Activated CD4-positive, alpha-beta T cell treated with anti-CD3 and anti-CD28 coated beads for 4 hours (primary cell): Measurements from ENCODE around the gene NRXN3.

Experiments
- DNase-seq, 2 donors: peaks; one replicate each; pipeline ENCODE4 v3.0.0-alpha.2; 2020

Gene NRXN3

DNA sequence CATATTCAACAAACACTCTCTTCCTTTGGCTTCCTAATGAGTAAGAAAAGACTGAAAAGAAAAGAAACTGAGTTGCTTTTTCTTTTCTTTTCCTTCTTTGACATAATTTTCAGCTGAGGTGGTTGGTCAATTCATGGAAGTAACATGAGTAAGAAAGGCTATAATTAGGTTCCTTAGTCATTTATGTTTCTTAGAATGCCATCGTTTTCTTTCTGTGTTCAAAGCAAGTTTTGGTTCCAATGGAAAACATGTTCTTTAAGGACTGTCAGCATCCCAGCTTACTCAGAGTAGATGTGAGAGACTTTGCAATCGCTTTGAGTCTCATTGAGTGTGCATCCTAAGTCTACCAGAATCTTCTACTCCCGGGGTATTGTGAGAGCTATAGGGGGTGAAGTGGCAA lies 1158.7 kb downstream of the NRXN3 start:
- no peak for DNase-seq

DNA sequence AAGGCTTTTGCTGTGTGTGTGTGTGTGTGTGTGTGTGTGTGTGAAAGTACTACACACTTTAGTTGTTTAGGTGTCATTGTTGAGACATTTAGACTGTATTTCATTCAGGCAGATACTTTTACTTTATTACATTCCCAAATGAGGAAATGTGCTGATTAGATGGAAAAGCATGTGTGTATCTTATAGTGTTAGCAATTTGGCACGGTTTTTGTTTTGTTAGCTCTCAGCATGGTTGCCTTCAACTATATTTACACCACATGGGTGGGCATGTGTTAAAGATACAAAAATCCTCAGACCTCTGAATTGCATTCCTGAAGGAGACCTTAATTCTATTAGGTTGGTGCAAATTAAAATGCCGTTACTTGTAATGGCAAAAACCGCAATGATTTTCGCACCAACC lies 1161.7 kb downstream of the NRXN3 start:
- DNase-seq = no peak

DNA sequence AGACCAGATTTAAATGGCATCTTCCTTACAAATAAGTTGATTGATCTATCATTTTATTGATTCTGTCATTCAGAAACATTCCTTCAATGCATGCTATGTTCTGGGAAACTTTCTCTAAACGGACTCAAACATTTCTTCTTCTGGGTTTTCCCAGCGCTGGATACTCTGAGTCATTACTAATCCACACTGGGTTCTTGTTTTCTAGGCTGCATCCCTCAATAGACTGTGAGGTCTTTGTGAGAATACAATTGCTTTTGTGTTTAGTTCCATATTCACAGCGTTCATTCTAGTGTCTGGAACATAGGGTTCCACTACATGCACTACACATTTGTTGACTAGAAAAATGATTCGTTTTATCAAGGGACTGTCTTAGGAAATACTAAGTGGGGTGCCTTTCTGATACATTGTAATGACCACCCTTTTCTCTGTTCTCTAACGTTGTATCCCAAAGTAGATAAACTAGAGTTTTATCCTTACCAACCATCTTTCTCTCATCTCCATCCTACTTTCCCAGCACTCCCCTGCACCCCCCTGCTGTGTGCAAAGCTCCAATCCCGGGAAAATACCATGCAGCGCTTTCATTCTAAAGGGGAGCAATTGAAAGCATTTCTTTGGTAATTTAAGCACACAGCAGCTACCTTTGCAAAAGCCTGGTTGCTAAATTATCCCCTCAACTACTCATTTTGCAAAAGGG lies 1162.5 kb downstream of the NRXN3 start:
- DNase-seq = no peak

DNA sequence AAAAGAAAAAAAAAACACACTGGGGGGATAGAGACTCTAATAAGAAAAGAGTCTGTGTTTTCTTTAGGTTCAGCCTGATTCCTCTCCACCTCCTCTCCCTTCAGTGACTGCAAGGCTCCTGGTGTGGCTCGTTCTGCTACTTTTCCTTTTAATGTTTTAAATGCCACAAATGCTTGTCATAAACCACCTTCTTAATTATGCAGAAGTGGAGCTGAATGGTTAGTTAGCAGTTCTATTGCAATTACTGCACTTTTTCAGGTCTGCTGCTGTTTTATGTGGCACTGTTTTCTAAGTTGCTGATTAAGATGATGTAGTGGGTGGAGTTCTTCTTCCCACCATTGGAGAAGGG lies 1163.0 kb downstream of the NRXN3 start:
- DNase-seq = no peak

DNA sequence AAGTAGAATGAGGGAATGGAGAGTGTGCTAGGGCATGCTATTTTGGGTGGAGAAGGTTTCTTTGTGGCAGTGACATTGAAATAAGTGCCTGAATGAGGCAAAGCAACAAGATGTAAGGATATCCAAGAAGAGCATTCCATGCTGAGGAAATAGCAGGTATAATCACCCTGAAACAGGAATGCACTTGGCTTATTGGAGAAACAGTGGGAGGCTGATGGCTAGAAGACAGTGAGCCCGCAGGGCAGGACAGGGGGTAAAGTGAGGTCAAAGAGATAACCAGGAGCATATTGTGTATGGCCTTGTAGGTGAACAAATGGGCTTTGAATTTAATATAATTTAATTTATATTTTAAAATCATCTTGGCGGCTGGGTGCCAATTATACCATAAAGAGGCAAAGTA lies 1164.1 kb downstream of the NRXN3 start:
- DNase-seq = no peak

DNA sequence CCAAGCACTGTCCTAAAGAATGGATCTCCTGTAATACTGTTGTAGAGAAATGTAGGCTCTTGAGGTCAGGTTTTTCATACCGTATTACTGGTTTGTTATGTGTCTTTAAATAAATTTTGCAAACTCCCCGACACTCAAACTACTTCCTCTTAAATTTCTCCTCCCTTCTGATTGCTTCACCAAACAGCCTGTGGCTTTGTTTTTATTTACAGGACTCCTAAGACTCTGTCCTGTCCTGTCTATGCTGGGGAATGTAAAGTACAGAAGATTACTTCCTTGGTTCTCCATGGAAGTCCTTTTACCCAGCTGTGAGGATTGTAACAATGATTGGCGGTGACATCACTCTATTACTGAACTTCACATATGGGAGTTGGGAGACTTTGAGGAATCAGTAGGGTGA lies 1167.6 kb downstream of the NRXN3 start:
- no peak for DNase-seq

DNA sequence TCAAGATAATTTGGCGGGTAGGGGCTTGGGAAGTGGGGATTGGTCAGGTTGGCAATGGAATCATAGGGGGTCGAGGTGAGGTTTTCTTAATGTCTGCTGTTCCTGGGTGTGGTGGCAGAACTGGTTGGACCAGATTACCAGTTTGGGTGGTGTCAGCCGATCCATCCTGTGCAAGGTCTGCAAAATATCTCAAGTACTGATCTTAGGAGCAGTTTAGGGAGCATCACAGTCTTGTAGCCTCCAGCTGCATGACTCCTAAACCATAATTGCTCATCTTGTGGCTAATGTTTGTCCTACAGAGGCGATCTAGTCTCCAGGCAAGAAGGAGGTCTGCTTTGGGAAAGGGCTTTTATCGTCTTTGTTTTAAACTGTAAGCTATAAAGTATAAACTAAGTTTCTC lies 1172.8 kb downstream of the NRXN3 start:
- DNase-seq = no peak

DNA sequence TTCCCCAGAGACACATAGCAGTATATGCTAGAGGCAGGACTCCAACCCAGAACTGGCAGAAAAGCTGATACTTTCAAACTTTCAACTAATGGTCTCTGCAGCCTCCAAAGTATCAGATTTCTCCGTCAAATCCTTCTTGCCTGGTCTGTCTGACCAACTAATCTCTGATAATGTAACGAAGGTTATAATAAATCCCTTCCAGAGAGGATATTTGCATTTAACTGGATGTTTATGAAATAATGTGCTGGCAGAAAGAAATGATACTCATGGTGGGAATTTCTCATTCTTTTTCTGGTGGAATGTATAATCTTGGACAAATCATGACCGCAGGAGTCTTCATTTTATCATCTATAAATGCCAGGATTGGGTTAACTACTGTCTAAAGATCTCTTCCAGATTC lies 1180.8 kb downstream of the NRXN3 start:
- DNase-seq = no peak

DNA sequence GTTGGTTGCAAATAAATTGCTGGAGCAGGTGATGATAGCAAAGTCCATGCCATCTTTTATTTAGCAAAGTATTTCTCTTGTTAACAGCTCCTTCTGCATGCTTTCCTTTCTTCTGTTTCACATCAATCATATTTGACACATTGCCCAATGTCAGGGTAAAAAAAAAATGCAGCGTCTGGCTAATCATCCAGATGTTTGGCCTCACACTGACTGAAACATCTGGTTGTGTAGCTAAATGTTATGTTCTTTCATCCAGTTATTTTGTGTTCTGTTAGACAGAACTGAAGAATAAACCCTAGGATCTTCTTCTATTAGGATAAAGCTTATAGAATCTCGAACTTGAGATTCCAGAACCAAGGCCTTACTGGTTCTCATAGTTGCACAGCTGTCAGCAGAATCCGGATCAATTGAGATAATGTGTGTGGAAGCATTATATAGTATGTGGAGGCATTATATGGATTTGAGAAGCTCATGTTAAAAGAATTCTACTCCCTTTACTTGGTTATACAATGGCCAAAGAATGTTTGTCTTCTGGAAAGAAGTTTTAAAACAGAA lies 1182.0 kb downstream of the NRXN3 start:
- no peak for DNase-seq

DNA sequence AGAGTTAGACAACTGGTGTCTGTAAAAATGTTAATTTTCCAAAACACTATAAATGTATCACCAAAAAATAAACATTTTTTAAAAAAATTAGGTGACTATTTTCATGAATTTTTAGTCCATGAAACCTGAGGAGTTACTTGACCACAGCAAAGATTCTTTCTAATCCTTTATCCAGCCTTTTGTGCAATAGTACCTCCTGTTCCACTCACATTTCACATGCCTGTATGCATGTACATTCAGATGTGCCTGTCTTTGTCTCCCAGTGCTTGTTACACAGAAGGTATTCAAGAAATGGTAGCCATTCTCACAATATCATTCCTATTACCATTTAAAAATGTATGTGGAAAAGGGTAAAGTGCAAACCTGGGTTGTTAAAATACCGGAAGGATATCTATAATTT lies 1184.2 kb downstream of the NRXN3 start:
- DNase-seq = no peak

DNA sequence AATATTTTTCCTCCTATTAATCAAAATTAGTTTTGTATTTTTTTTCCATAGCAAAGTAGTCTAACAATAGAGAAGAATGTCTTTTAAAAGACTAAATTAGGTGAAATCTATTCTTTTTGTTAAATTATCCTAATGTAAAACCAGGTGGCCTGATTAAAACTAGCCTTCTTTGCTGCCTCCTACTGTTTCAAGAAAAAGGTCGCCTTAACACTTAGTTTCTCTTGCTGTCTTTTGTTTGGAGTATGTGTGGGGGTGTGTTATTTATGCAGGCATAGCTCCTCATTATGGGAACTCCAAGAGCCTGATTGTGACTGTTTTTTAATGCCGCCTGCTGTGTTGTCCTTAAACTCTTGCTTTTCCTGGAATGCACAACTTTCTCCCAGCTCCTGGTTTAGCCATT lies 1185.9 kb downstream of the NRXN3 start:
- no peak for DNase-seq

DNA sequence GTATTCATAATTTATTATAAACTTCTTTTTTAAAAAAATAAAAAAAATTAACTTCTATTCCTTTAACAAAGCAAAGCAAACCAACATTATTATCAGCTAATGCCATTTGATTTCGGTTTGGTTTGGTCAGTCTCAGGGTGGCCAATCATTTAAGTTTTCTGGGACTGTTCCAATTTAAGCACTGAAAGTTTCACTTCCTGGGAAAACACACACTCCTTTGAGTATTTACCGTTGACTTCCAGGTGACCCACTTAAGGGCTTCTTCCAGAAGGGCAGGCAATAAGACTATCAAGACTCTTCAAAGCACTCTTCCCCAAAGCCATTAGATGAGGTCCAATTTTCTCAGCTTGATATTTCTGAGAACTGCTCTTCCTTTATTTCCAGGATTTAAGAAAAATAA lies 1187.1 kb downstream of the NRXN3 start:
- DNase-seq = no peak

DNA sequence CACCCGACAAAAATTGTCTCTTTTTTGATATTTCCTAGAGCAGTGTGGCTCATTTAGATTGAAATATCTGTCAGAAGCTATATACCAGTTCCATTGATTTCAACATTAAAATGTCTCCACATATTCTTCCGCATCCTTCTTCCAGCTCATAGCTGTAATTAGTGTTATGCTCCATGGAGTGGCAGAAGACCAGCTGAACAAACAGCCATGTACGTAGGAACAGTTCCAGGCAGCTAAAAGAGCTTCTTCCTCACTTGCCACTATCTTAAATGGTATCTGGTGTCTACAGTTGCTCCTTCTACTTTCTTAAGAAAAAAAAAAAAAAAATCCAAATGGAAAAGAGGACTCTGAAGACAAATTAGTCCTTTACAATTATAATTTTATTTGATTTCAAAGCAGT lies 1193.1 kb downstream of the NRXN3 start:
- DNase-seq = no peak

DNA sequence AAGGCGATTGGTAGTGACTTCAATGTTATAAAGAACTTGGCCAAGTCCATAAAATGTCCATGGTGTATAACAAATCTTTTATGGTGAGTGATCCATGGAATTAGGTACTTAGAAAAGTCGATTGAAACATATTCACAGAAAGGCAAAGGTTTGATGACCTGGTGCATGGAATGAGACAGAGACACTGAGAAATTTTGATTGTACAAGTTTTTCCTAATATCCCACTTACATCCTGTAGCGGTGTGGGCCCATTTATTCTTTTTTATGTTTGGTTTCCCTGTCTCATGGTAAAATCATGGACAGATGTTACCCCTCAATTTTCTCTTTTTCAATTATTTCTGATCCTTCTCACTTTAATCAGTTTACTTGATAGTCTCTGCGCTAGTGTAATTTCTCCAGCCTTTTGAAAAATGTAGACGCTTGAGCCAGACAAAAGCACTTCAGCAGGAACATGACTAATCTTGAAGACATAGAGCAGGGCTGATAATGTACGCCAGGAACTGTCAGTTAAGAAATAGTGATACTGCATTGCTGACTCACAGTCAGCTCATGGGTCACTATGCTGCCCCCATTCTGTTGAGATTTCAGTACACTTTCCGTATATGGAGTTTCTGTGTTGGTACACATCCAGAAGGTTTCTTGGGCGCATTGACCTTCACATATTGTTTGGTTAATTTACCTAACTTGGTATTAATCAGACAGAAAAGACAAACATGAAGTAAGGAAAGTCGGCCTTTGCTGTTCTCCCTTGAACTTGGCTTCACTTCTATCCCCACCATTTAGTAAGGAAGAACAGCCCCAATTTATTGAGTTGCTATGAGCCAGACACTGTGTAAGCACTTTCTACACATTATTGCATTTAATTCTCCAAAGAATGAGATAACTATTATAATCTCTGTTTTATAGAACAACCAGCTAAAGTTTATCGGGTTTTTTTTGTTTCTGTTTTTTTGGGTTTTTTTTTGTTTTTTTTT lies 1199.5 kb downstream of the NRXN3 start:
- DNase-seq = no peak

DNA sequence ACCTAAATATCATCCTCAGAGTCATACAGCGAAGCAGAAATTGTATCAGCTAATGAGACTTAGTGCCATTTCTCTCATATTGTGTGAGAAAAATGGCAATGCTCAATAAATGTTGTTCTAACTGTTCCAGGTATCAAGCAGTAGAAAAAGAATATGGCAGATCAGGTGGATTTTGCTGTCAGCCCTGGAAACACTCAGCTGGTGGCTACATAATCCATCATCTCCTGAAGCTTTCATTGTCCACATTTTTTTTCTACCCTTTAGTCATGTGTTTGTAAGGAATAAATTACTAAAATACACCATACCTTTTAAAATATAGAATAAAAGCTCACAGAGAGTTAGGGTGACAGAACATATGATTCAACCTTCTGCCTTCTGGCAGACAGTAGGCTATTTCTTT lies 1200.8 kb downstream of the NRXN3 start:
- no peak for DNase-seq

DNA sequence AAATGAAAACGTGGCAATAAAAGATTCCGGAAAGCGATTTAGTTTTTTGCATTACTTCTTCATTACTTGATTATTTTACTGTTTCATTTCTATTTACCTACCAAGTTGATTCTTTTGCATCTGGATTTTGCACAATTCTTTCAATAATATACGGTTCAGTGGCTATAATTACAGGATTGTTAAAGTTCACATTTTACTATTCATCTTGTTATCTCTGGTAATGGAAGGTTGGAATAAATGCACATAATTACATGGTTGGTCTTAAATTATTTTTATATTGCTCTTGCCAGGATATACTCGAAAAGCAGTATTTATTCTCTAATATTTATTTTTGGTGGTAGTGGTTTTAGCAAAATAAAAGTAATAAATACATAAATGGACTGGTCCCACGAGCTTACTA lies 1203.3 kb downstream of the NRXN3 start:
- DNase-seq = no peak

DNA sequence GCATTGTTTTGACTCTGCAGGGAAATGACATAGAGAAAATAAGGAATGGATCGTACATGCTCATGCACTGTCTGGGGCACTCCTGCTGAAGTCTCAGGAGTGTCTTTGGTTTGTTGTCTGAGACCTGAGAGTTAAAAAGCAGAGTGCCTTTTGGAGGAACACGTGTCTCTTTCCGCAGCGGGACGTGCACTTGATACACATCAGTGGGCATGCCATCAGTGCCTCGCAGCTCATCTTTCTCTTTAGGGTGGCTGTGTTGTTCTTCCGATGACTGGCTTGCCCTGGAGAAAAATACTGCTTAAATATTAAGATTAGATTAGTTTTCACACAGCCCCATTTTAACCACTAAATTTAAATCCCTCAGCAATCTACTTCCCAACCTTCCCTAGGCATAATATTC lies 1205.2 kb downstream of the NRXN3 start:
- no peak for DNase-seq

DNA sequence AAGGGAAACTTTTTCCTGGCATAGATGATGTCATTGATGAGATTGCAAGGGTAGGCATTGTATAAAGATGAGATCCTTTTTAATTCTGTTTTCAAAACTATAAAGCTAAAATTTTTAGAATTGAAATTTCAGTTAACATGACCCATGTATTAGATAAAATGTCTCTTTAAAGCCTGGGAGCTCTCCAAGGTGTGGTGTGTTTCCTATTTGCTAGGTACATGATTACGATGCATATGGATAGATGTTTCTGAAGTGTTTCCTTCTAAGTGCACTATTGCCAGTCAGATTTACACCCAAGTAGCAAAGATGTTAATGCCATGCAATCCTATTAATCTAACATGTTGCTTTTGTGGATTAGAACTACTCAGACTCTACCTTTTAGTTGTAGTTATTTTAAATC lies 1206.4 kb downstream of the NRXN3 start:
- DNase-seq = no peak

DNA sequence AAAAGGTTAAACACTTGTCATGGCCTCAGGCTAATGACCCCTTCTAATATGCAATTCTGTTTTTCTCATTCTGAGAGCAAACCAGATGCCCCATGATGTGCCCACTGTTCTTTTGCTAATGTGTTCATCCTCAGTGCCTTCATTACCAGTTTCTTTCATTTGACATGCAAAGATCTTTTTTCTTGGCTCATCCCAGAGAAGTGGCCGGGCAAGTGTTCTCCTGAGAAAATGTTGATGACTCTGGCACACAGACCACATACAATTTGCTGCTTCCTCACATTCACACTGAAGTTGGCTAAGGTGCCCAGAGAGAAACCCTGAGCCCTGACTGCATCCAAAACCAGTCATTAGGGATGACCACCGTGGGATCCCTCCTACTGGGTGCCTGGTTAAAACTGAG lies 1207.8 kb downstream of the NRXN3 start:
- no peak for DNase-seq

DNA sequence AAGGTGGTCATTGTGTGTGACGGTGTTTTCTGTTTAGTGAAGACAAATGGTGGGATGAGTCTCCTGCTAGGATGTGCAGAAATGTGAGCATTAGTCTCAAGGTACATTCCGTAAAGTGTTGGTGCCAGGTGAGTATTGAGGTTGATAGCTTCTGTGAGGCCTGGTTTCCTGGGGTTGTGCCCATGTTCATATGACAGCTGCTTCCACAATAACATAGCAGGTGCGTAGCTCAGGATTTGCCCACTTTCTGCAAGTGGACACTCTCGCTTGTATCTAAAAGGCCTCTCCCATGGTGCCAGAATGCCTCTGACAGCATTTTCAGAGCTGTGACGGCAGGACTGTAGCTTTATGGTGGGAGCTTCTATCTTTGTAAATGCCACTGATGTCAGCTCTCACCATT lies 1209.1 kb downstream of the NRXN3 start:
- no peak for DNase-seq

DNA sequence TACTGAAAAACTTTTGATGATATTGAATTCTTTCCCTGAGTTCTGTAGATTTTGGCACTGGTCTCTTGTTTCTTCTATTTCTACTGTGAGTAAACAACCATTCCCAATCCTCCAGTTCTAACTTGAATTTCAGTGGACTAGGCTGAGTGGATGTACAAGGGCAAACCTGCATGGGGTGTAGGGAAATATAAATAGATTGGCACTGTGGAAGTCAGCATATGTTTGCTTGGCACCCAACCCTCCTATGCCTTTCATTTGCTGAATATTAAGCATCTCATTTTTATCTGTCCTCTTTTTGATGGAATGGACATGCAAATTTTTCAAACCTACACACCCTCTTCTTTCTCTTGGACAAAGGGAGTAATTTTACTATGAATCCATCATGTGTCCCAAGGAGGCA lies 1212.9 kb downstream of the NRXN3 start:
- DNase-seq = no peak

DNA sequence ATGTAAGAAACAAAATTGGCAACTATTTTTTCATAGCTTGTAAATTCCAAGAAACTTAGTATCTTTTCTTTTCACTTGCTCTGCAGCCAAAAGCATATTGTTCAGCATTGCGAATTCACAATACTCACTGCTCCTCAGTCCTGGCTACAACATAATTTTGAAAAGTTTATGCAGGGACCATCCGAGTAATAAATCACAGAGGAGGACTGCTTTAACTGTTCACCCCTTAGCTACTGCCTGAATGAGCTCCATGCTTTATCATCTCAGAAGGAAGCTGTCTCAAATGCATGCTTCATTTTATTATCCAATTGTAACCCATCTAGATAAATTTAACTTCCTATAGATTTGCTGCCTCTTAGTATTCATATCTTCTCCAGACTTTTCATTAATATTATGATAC lies 1213.3 kb downstream of the NRXN3 start:
- DNase-seq = no peak

DNA sequence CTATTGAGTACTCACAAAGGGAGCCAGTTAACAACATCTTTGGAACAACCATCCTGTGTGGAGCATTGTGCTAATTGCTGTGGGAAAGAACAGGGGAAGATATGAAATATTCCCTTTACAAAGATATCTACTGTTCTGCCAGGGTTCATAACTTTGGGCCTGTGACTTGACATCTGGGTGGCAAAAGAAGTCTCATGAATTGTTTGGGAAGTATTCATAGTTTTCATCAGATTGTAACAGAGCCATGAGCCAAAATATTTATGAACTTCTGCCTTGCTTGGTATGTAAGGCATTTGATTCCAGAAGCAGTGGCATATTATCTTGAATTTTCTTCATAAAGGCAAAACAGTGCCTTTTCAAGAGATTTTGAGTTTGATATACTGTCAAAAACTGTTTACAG lies 1224.9 kb downstream of the NRXN3 start:
- no peak for DNase-seq

DNA sequence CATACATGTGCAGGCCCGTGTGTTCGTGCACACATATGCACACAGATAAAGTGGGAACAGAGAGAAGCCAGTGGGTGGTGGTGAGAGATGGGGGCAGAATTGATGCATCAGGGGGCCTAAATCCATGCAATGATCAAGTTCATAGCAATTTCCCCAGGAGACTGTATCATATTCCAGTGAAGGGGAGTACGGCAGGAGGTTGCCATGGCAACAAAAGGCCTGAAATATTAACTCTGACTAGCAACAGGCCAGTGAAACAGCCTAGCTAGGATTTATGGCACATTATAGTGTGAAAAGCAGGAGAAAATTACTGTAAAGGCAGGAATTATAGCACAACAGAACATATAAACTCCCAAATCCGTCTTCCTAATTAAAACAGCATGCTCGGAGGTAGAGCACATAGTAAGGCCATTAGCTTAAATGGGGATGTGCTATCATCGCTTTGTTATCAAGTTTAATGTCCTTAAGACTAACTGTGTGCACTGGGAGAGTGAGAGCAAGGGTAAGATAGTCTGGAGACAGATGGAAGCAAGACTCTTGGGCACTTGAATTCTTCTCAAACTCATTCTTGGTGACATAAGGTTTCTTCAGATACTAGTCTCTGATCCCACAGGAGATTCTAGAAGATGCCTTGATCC lies 1234.8 kb downstream of the NRXN3 start:
- no peak for DNase-seq
